GM12878 (cell line): ENCODE data around the gene RAB31. TPM values are rescaled to one million over a fixed set of nuclear protein-coding genes. Genes with fewer than 3 reads are reported as not detected.

Source experiments
- ATAC-seq: fragments of 200-7000 bp; cut with Tn5 transposase; 3 replicates; pipeline ENCODE4 v1.9.1; 2020; ENCODE audit warnings: mild to moderate bottlenecking, moderate library complexity
- BruUV-seq: library from RNA; stranded (reverse); fragments of 400-500 nt; replicated peaks from 2 replicates; lab custom pipeline; 2021; lab: Mats Ljungman, UMichigan
- CTCF ChIA-PET: fragments of 300-600 bp; sonication (Branson Sonifier 250); formaldehyde crosslinking; extraction: SDS; loops from one replicate; lab custom pipeline; 2021; ENCODE audit warnings: inconsistent platforms; lab: Yijun Ruan, JAX
- POLR2A ChIA-PET: fragments of 350-600 bp; formaldehyde crosslinking; extraction: SDS; loops from one replicate; lab custom pipeline; 2021; ENCODE audit warnings: inconsistent platforms; lab: Charles Lee
- RAD21 ChIA-PET: fragments of 300-600 bp; sonication (Branson Sonifier 250); formaldehyde crosslinking; loops from one replicate; lab custom pipeline; 2023; ENCODE audit warnings: antibody characterized with exemption; ENCODE audit not compliant: unreplicated experiment; lab: Charles Lee
- SMC1A ChIA-PET: fragments of 300-600 bp; sonication (Branson Sonifier 250); formaldehyde crosslinking; loops from one replicate; lab custom pipeline; 2023; ENCODE audit not compliant: unreplicated experiment, uncharacterized antibody; lab: Charles Lee
- DNase-seq: peaks from one replicate; pipeline ENCODE4 v3.0.0-alpha.2; 2011; ENCODE audit warnings: low read depth, low spot score
- FAIRE-seq: peaks from 3 replicates; lab custom pipeline; 2011; peaks lifted over from hg19 to GRCh38; lab: Jason Lieb, UNC
- H2AFZ ChIP-seq: 2 replicates; pipeline ENCODE4 v1.6.0; 2011; ENCODE audit warnings: low read depth, low read length, control low read depth; ENCODE audit not compliant: control insufficient read depth
- H3K27ac ChIP-seq: 2 replicates; pipeline ENCODE4 v1.5.1; 2011; ENCODE audit warnings: control low read depth; ENCODE audit not compliant: control insufficient read depth, insufficient read depth
- H3K27me3 ChIP-seq, 2 experiments: replicated peaks in 1 of 2; 2 replicates each; pipeline versions ENCODE4 v1.6.0 to v1.6.1; 2011; ENCODE audit warnings: low read length in 1 of 2; ENCODE audit not compliant: control insufficient read depth in 2 of 2, insufficient read depth in 2 of 2
- H3K36me3 ChIP-seq, 2 experiments: 2 replicates each; pipeline ENCODE4 v1.5.1; 2011; ENCODE audit warnings: low read length in 1 of 2; ENCODE audit not compliant: control insufficient read depth in 2 of 2, insufficient read depth in 2 of 2
- H3K4me1 ChIP-seq: 2 replicates; pipeline ENCODE4 v1.6.1; 2011; ENCODE audit warnings: mild to moderate bottlenecking, low read length, moderate library complexity, mixed read lengths; ENCODE audit not compliant: control insufficient read depth, insufficient read depth
- H3K4me2 ChIP-seq: 2 replicates; pipeline ENCODE4 v1.6.0; 2011; ENCODE audit warnings: control low read depth; ENCODE audit not compliant: control insufficient read depth, insufficient read depth
- H3K4me3 ChIP-seq: fragments of 200-600 bp; sonication (generic); 2 replicates; pipeline ENCODE4 v1.5.1; 2016
- H3K79me2 ChIP-seq: 2 replicates; pipeline ENCODE4 v1.6.0; 2011; ENCODE audit warnings: low read length; ENCODE audit not compliant: control insufficient read depth, insufficient read depth
- H3K9ac ChIP-seq: 2 replicates; pipeline ENCODE4 v1.8.0; 2011; ENCODE audit warnings: low read length, control low read depth, mixed read lengths; ENCODE audit not compliant: control insufficient read depth, insufficient read depth
- H3K9me3 ChIP-seq: replicated peaks from 3 replicates; pipeline ENCODE4 v1.5.1; 2011; ENCODE audit warnings: mild to moderate bottlenecking, low read length; ENCODE audit not compliant: control insufficient read depth, insufficient read depth
- H4K20me1 ChIP-seq: 2 replicates; pipeline ENCODE4 v1.6.0; 2011; ENCODE audit not compliant: control insufficient read depth, insufficient read depth
- EP300 ChIP-seq, 2 experiments: fragments of 150-350 bp in 1 of 2; IDR thresholded peaks; 2 replicates each; pipeline ENCODE4 v1.6.1; 2011 to 2012; ENCODE audit warnings: low read depth in 2 of 2, low read length in 2 of 2, borderline replicate concordance in 1 of 2, improper control_type of control experiment in 1 of 2, inconsistent platforms in 1 of 2; ENCODE audit not compliant: control insufficient read depth in 1 of 2
- GATAD2B ChIP-seq: fragments of 450-650 bp; conservative IDR thresholded peaks from 2 replicates; pipeline ENCODE4 v1.6.1; 2017; ENCODE audit warnings: low read depth, mild to moderate bottlenecking, moderate library complexity
- JUNB ChIP-seq: IDR thresholded peaks from 2 replicates; pipeline ENCODE4 v1.6.1; 2016; ENCODE audit warnings: antibody characterized with exemption, mild to moderate bottlenecking
- RFX5 ChIP-seq: IDR thresholded peaks from 2 replicates; pipeline ENCODE4 v1.6.1; 2011; ENCODE audit warnings: low read depth, low read length, improper control_type of control experiment
- WGBS: methylation state at CpG from one replicate; pipeline ENCODE4 v1.1.6; 2016; ENCODE audit warnings: low lambda C conversion rate; ENCODE audit not compliant: insufficient replicate concordance, insufficient coverage; ENCODE audit errors: missing lambda C conversion rate; 5-methylcytosine and 5-hydroxymethylcytosine counted together
- in situ Hi-C: fragments of 300-500 bp; cut with MboI; formaldehyde crosslinking; loops from 9 replicates; pipeline ENCODE4 v1.14.3; 2018; ENCODE audit warnings: mixed read lengths
- intact Hi-C: fragments of 100-400 bp; cut with micrococcal nuclease; formaldehyde crosslinking; loops from one replicate; pipeline ENCODE4 v1.14.2; 2022; ENCODE audit not compliant: unreplicated experiment
- polyA plus RNA-seq, 11 experiments: library from polyadenylated mRNA; depleted of rRNA in 4 of 11; unstranded in 6 of 11; stranded (reverse) in 5 of 11; fragments of >200 nt; fragmentation: Nextera tagmentation in 4 of 11; fragmentation: Illumina TruSeq in 1 of 11; extraction: Ambion mirVana in 4 of 11; extraction: Trizol in 1 of 11; gene quantifications; 1 replicate in 1 of 11; 2 replicates in 10 of 11; pipeline versions ENCODE4 v1.2.1 to v1.2.3, GENCODE V29; 2011 to 2016; ENCODE audit warnings: inconsistent platforms in 2 of 11, missing spikeins in 2 of 11, low read depth in 1 of 11
- total RNA-seq, 4 experiments: library from RNA; depleted of rRNA in 3 of 4; stranded (reverse); fragments of >200 nt in 3 of 4; fragmentation: Illumina TruSeq in 1 of 4; extraction: Trizol in 1 of 4; gene quantifications; 2 replicates each; pipeline versions ENCODE4 v1.2.1 to v1.2.3, GENCODE V29; 2013 to 2021
- TF ChIP-seq, protein P1 (sequence below): fragments of 150-350 bp; IDR thresholded peaks from 2 replicates; pipeline ENCODE4 v1.6.1; 2016; ENCODE audit warnings: low read depth, low read length
- TF ChIP-seq, protein P2 (sequence below): fragments of 450-650 bp; IDR thresholded peaks from 2 replicates; pipeline ENCODE4 v1.6.1; 2017; ENCODE audit warnings: mild to moderate bottlenecking, moderate library complexity

Gene RAB31
- total and polyA plus RNA-seq, 10 of the 15 experiments (the other 5 are each of a cell fraction or from before 2014, with no cell fraction given), result 0.80 to 23.3 (median 12.2) TPM

DNA sequence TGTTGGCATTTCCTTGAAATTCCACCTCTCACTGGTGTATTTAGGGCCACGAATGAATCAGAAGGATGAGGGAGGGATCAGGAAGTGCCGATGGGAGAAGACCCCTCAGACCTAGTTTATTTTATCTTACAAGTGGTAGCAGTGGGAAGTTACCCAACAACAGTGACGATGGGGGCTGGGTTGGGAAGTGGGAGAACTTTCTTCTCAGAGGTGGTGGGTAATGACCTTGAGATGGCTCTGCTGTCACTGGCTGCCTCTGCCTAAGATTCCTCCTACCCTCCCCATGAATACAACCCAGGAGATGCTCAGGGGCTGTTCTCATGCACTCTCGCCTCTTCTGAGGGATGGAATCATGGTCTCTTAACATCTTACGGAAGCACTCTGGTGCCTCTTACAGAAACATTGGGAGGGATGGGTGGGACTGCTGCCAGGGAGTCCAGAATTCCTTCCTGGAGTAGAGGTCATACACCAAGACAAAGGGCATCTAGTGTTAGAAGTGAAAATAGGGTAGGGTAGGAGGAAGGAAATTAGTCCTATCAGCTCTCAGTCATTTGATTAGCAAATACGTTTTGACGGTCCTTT lies 119.2 kb downstream of the RAB31 start:
- Histone ChIP-seq H3K9ac (no peak overlapping the region), H3K27me3 (no peaks in the 10 kb centered on the region; a peak in 1 of 4 replicates), H3K36me3 (no peaks in the 10 kb centered on the region), H3K4me2 (no peak overlapping the region), H2AFZ (no peak overlapping the region), H4K20me1 (no peaks in the 10 kb centered on the region), H3K9me3 (no peaks in the 10 kb centered on the region), H3K79me2 (no peaks in the 10 kb centered on the region), H3K4me1 (no peaks in the 10 kb centered on the region), H3K27ac (no peak overlapping the region), H3K4me3 (no peak overlapping the region)
- no peak for FAIRE-seq
- BruUV-seq, result no TSS peak
- intact Hi-C loops, result no loop called here
- ATAC-seq, result no peak
- no peak for DNase-seq
- ChIA-PET CTCF (no interaction called here), SMC1A (no interaction called here), POLR2A (no interaction called here), RAD21 (no interaction called here)
- WGBS, result 77% methylated on average over 7 of the region's 7 CpGs
- in situ Hi-C loops, result no loop called here
- TF ChIP-seq GATAD2B, result no peak
- no peak for TF ChIP-seq RFX5
- TF ChIP-seq, protein P1, sequence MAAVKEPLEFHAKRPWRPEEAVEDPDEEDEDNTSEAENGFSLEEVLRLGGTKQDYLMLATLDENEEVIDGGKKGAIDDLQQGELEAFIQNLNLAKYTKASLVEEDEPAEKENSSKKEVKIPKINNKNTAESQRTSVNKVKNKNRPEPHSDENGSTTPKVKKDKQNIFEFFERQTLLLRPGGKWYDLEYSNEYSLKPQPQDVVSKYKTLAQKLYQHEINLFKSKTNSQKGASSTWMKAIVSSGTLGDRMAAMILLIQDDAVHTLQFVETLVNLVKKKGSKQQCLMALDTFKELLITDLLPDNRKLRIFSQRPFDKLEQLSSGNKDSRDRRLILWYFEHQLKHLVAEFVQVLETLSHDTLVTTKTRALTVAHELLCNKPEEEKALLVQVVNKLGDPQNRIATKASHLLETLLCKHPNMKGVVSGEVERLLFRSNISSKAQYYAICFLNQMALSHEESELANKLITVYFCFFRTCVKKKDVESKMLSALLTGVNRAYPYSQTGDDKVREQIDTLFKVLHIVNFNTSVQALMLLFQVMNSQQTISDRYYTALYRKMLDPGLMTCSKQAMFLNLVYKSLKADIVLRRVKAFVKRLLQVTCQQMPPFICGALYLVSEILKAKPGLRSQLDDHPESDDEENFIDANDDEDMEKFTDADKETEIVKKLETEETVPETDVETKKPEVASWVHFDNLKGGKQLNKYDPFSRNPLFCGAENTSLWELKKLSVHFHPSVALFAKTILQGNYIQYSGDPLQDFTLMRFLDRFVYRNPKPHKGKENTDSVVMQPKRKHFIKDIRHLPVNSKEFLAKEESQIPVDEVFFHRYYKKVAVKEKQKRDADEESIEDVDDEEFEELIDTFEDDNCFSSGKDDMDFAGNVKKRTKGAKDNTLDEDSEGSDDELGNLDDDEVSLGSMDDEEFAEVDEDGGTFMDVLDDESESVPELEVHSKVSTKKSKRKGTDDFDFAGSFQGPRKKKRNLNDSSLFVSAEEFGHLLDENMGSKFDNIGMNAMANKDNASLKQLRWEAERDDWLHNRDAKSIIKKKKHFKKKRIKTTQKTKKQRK, result no peak
- no peak for TF ChIP-seq EP300 (IDR thresholded peaks at IDR 0.05; ENCODE audit: borderline replicate concordance in 1 of 2, control insufficient read depth in 1 of 2, low read depth in 2 of 2, low read length in 2 of 2)
- TF ChIP-seq, protein P2, sequence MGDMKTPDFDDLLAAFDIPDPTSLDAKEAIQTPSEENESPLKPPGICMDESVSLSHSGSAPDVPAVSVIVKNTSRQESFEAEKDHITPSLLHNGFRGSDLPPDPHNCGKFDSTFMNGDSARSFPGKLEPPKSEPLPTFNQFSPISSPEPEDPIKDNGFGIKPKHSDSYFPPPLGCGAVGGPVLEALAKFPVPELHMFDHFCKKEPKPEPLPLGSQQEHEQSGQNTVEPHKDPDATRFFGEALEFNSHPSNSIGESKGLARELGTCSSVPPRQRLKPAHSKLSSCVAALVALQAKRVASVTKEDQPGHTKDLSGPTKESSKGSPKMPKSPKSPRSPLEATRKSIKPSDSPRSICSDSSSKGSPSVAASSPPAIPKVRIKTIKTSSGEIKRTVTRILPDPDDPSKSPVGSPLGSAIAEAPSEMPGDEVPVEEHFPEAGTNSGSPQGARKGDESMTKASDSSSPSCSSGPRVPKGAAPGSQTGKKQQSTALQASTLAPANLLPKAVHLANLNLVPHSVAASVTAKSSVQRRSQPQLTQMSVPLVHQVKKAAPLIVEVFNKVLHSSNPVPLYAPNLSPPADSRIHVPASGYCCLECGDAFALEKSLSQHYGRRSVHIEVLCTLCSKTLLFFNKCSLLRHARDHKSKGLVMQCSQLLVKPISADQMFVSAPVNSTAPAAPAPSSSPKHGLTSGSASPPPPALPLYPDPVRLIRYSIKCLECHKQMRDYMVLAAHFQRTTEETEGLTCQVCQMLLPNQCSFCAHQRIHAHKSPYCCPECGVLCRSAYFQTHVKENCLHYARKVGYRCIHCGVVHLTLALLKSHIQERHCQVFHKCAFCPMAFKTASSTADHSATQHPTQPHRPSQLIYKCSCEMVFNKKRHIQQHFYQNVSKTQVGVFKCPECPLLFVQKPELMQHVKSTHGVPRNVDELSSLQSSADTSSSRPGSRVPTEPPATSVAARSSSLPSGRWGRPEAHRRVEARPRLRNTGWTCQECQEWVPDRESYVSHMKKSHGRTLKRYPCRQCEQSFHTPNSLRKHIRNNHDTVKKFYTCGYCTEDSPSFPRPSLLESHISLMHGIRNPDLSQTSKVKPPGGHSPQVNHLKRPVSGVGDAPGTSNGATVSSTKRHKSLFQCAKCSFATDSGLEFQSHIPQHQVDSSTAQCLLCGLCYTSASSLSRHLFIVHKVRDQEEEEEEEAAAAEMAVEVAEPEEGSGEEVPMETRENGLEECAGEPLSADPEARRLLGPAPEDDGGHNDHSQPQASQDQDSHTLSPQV, result no peak
- TF ChIP-seq JUNB, result no peak
- TF ChIP-seq, all 136 proteins: peak for 0
